PFSK-1 (cell line): ENCODE data around the gene NACC1.

Experiments used
- POLR2AphosphoS5 ChIP-seq: IDR thresholded peaks from 2 replicates; pipeline ENCODE4 v1.6.1; 2012; ENCODE audit warnings: low read depth, mild to moderate bottlenecking, control low read depth, low read length, moderate library complexity
- SIN3A ChIP-seq: IDR thresholded peaks from 2 replicates; pipeline ENCODE4 v1.6.1; 2012; ENCODE audit warnings: mild to moderate bottlenecking, low read length, moderate library complexity, borderline replicate concordance; ENCODE audit not compliant: insufficient read depth
- TAF1 ChIP-seq: IDR thresholded peaks from 2 replicates; pipeline ENCODE4 v1.6.1; 2012; ENCODE audit warnings: low read length, control low read depth, borderline replicate concordance; ENCODE audit not compliant: insufficient read depth
- TF ChIP-seq, protein P1 (sequence below), 2 experiments: IDR thresholded peaks; 2 replicates each; pipeline versions ENCODE4 v1.6.1 to v1.8.0; 2011 to 2012; ENCODE audit warnings: low read depth in 2 of 2, low read length in 2 of 2, control low read depth in 1 of 2, inconsistent platforms in 1 of 2, mild to moderate bottlenecking in 1 of 2, moderate library complexity in 1 of 2; ENCODE audit not compliant: insufficient read depth in 1 of 2

DNA sequence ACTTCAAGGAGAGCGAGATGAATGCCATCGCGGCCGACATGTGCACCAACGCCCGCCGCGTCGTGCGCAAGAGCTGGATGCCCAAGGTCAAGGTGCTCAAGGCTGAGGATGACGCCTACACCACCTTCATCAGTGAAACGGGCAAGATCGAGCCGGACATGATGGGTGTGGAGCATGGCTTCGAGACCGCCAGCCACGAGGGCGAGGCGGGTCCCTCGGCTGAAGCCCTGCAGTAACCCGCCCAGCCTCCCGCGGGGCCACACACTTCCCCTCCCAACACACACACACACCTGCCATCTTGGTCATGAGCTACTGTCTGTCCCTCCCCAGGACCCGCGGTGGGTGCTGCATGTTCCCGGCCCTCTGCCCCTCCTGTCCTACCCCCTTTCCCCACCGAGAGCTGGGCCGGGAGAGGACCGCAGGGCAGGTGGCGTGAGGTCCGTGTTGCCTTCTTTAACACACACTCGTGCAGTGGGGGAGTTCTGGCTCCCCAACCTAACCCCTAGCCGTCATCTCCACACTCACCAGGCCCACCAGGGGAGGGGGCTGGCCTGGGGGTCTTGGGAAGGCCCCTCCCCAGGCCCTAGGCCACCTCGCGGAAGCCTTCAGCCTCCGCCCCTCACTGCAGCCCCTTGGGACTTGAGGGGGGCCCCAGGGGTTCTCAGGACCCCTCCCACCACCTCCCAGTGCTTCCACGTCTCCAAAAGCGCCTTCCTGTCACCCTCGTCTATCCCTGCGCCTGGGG lies 20.3 kb downstream of the NACC1 start:
- TF ChIP-seq, protein P1, sequence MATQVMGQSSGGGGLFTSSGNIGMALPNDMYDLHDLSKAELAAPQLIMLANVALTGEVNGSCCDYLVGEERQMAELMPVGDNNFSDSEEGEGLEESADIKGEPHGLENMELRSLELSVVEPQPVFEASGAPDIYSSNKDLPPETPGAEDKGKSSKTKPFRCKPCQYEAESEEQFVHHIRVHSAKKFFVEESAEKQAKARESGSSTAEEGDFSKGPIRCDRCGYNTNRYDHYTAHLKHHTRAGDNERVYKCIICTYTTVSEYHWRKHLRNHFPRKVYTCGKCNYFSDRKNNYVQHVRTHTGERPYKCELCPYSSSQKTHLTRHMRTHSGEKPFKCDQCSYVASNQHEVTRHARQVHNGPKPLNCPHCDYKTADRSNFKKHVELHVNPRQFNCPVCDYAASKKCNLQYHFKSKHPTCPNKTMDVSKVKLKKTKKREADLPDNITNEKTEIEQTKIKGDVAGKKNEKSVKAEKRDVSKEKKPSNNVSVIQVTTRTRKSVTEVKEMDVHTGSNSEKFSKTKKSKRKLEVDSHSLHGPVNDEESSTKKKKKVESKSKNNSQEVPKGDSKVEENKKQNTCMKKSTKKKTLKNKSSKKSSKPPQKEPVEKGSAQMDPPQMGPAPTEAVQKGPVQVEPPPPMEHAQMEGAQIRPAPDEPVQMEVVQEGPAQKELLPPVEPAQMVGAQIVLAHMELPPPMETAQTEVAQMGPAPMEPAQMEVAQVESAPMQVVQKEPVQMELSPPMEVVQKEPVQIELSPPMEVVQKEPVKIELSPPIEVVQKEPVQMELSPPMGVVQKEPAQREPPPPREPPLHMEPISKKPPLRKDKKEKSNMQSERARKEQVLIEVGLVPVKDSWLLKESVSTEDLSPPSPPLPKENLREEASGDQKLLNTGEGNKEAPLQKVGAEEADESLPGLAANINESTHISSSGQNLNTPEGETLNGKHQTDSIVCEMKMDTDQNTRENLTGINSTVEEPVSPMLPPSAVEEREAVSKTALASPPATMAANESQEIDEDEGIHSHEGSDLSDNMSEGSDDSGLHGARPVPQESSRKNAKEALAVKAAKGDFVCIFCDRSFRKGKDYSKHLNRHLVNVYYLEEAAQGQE (IDR thresholded peaks at IDR 0.05; ENCODE audit: insufficient read depth in 1 of 2, low read depth in 2 of 2, low read length in 2 of 2), result no peak
- TF ChIP-seq SIN3A (no peak), POLR2AphosphoS5 (no peak), TAF1 (no peak)
